Fibroblast of lung (primary cell): ENCODE measurements around the gene CES3. TPM values are rescaled to one million over a fixed set of nuclear protein-coding genes. Genes with fewer than 3 reads are reported as not detected.
A peak's percentile ranks its signal among the peaks of the same experiment; 100 is the strongest.

Experiments used
- DNase-seq, 2 donors: peaks; one replicate each; pipeline versions ENCODE4 v3.0.0 to v3.0.0-alpha.2; 2010; ENCODE audit warnings: low read depth in 2 of 2
- H2AFZ ChIP-seq: 2 replicates; pipeline ENCODE4 v1.5.1; 2012; ENCODE audit warnings: low read length, control low read depth, inconsistent platforms
- H3K27ac ChIP-seq: 2 replicates; pipeline ENCODE4 v1.5.1; 2011; ENCODE audit warnings: low read length, control low read depth; ENCODE audit not compliant: insufficient read depth
- H3K27me3 ChIP-seq: 2 replicates; pipeline ENCODE4 v1.5.1; 2011; ENCODE audit warnings: mild to moderate bottlenecking, low read length; ENCODE audit not compliant: control insufficient read depth, insufficient read depth
- H3K36me3 ChIP-seq: 2 replicates; pipeline ENCODE4 v1.5.1; 2011; ENCODE audit warnings: low read length; ENCODE audit not compliant: control insufficient read depth, insufficient read depth
- H3K4me1 ChIP-seq: 2 replicates; pipeline ENCODE4 v1.5.1; 2011; ENCODE audit warnings: low read length; ENCODE audit not compliant: control insufficient read depth, insufficient read depth; ENCODE audit errors: extremely low read depth
- H3K4me2 ChIP-seq: 2 replicates; pipeline ENCODE4 v1.5.1; 2011; ENCODE audit warnings: low read length, control low read depth; ENCODE audit not compliant: insufficient read depth; ENCODE audit errors: extremely low read depth
- H3K4me3 ChIP-seq, 4 experiments: fragments of 200-600 bp in 1 of 4; sonication (generic) in 1 of 4; replicated peaks in 1 of 4; 2 replicates each; pipeline ENCODE4 v1.5.1; 2011 to 2016; ENCODE audit warnings: low read length in 4 of 4, low read depth in 3 of 4, mild to moderate bottlenecking in 3 of 4, control low read depth in 2 of 4, inconsistent platforms in 1 of 4, mixed read lengths in 1 of 4; ENCODE audit not compliant: insufficient read depth in 1 of 4; ENCODE audit errors: control extremely low read depth in 1 of 4
- H3K79me2 ChIP-seq: 2 replicates; pipeline ENCODE4 v1.5.1; 2012; ENCODE audit warnings: mild to moderate bottlenecking, low read length, inconsistent platforms; ENCODE audit not compliant: control insufficient read depth, insufficient read depth
- H3K9ac ChIP-seq: 2 replicates; pipeline ENCODE4 v1.5.1; 2011; ENCODE audit warnings: mild to moderate bottlenecking, low read length, control low read depth; ENCODE audit not compliant: insufficient read depth
- H3K9me3 ChIP-seq: 2 replicates; pipeline ENCODE4 v1.5.1; 2012; ENCODE audit warnings: low read depth, low read length; ENCODE audit not compliant: control insufficient read depth, insufficient read depth
- H4K20me1 ChIP-seq: 2 replicates; pipeline ENCODE4 v1.5.1; 2011; ENCODE audit warnings: low read length; ENCODE audit not compliant: control insufficient read depth, insufficient read depth; ENCODE audit errors: extremely low read depth
- EZH2 ChIP-seq: IDR thresholded peaks from 2 replicates; pipeline ENCODE4 v1.5.1; 2012; ENCODE audit warnings: low read length, control low read depth, mild to moderate bottlenecking; ENCODE audit errors: missing control alignments
- polyA plus RNA-seq, 2 donors: library from polyadenylated mRNA; depleted of rRNA in 1 of 2; stranded (reverse) in 1 of 2; unstranded in 1 of 2; fragments of >200 nt; gene quantifications; 2 replicates each; pipeline ENCODE4 v1.2.1, GENCODE V29; 2011 to 2012; ENCODE audit warnings: missing spikeins in 1 of 2
- total RNA-seq: library from RNA; depleted of rRNA; stranded (reverse); fragments of >200 nt; gene quantifications from 2 replicates; pipeline ENCODE4 v1.2.1, GENCODE V29; 2014
- TF ChIP-seq, protein P1 (sequence below), 2 donors: IDR thresholded peaks in 1 of 2; conservative IDR thresholded peaks in 1 of 2; 1 replicate in 1 of 2; 2 replicates in 1 of 2; pipeline ENCODE4 v1.5.1; 2011 to 2012; ENCODE audit warnings: low read length in 2 of 2, control low read depth in 1 of 2, inconsistent platforms in 1 of 2, low read depth in 1 of 2, mild to moderate bottlenecking in 1 of 2

Gene CES3
- total and polyA plus RNA-seq, 2 donors (not counting 1 experiment from before 2014, with no cell fraction given) = 0.01 to 1.3 TPM

DNA sequence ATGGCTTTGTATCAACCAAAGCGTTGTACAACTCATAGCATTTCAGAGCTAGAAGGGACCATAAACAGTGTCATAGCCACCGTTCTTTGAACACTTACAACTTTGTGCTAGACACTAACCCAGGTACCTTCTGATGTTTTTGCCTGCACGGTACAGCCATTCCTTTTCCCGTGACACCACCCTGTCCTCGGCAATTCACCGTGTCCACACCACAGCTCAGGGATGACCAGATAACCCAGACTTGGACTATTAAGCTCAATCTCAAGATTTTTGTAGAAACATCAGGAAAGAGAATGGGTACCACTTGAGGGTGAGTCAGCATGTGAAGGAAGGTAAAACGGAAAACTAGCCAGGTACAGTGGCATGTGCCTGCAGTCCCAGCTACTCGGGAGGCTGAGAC is 58.1 kb downstream of the CES3 start:
- H3K79me2 ChIP-seq = no peaks in the 10 kb centered on the region
- no peak overlapping the region for H3K4me3 ChIP-seq
- H3K9ac ChIP-seq = no peak overlapping the region
- H3K27ac ChIP-seq = no peak overlapping the region
- no peak overlapping the region for H2AFZ ChIP-seq
- H3K4me1 ChIP-seq = peaks cover 2% of the 10 kb centered on the region
- no peak for DNase-seq
- peaks cover 2% of the 10 kb centered on the region for H3K27me3 ChIP-seq
- no peaks in the 10 kb centered on the region for H3K9me3 ChIP-seq
- H3K36me3 ChIP-seq = no peaks in the 10 kb centered on the region
- TF ChIP-seq, protein P1, sequence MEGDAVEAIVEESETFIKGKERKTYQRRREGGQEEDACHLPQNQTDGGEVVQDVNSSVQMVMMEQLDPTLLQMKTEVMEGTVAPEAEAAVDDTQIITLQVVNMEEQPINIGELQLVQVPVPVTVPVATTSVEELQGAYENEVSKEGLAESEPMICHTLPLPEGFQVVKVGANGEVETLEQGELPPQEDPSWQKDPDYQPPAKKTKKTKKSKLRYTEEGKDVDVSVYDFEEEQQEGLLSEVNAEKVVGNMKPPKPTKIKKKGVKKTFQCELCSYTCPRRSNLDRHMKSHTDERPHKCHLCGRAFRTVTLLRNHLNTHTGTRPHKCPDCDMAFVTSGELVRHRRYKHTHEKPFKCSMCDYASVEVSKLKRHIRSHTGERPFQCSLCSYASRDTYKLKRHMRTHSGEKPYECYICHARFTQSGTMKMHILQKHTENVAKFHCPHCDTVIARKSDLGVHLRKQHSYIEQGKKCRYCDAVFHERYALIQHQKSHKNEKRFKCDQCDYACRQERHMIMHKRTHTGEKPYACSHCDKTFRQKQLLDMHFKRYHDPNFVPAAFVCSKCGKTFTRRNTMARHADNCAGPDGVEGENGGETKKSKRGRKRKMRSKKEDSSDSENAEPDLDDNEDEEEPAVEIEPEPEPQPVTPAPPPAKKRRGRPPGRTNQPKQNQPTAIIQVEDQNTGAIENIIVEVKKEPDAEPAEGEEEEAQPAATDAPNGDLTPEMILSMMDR (conservative IDR thresholded peaks at IDR 0.05 in 1 of 2, IDR thresholded peaks at IDR 0.05 in 1 of 2; ENCODE audit: low read depth in 1 of 2, low read length in 2 of 2) = no peak
- no peak for TF ChIP-seq EZH2
- no peak overlapping the region for H3K4me2 ChIP-seq
- no peaks in the 10 kb centered on the region for H4K20me1 ChIP-seq

GRCh38 chr16:67021321-67021720 is 60.3 kb downstream of the CES3 start:
- Histone ChIP-seq H2AFZ (no peak overlapping the region), H3K4me3 (no peak overlapping the region), H3K4me2 (no peak overlapping the region), H3K9me3 (no peaks in the 10 kb centered on the region), H3K36me3 (no peaks in the 10 kb centered on the region), H3K27me3 (no peaks in the 10 kb centered on the region), H3K4me1 (no peaks in the 10 kb centered on the region), H3K79me2 (no peaks in the 10 kb centered on the region), H3K9ac (no peak overlapping the region), H3K27ac (no peak overlapping the region), H4K20me1 (no peaks in the 10 kb centered on the region)
- no peak for DNase-seq
- TF ChIP-seq, protein P1 (conservative IDR thresholded peaks at IDR 0.05 in 1 of 2, IDR thresholded peaks at IDR 0.05 in 1 of 2; ENCODE audit: low read depth in 1 of 2, low read length in 2 of 2) = no peak
- no peak for TF ChIP-seq EZH2

- Histone ChIP-seq H3K36me3 (no peaks in the 10 kb centered on the region), H3K4me1 (no peaks in the 10 kb centered on the region), H3K9me3 (no peaks in the 10 kb centered on the region), H3K27me3 (no peaks in the 10 kb centered on the region), H3K27ac (no peak overlapping the region), H3K4me2 (no peak overlapping the region), H4K20me1 (no peaks in the 10 kb centered on the region), H3K4me3 (no peak overlapping the region), H3K79me2 (no peaks in the 10 kb centered on the region), H3K9ac (no peak overlapping the region), H2AFZ (no peak overlapping the region)
- no peak for TF ChIP-seq EZH2
- TF ChIP-seq, protein P1 (conservative IDR thresholded peaks at IDR 0.05 in 1 of 2, IDR thresholded peaks at IDR 0.05 in 1 of 2; ENCODE audit: low read depth in 1 of 2, low read length in 2 of 2) = no peak
- peak in 1 of 2 donors; percentile 77 for DNase-seq
Observed at GRCh38 chr16:67022531-67023214, 61.6 kb downstream of the CES3 start.
